Measurements from ENCODE around the gene NHLRC4. TPM values are rescaled to one million over a fixed set of nuclear protein-coding genes. Genes with fewer than 3 reads are reported as not detected.

Gene NHLRC4
- total and polyA plus RNA-seq, 9 of the 15 experiments (the other 6 are each of a cell fraction or from before 2014, with no cell fraction given): 0.24 to 3.7 (median 1.3) TPM; not detected in 2

DNA sequence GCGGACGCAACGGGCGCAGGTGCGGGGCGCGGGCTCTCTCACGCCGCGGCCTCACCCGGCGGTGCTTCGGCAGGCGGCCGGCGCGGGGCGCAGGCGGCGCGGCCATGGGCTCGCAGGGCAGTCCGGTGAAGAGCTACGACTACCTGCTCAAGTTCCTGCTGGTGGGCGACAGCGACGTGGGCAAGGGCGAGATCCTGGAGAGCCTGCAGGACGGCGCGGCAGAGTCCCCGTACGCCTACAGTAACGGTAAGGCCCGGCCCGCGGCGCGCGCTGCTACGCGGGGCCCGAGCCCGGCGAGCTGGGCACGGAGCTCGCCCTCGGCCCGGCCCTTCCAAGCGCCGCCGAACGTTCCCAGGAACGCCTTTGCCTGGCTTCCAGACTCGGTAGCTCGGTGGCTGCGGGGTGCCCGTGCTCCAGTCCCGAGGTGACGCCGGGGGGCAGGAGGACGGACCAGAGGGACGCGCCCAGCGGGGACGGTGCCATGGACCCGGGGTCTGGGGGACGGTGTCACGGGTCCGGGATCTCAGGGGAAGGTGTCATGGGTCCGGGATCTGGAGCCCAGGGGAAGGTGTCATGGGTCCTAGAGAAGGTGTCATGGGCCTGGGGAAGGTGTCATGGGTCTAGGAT, 23.5 kb downstream of the NHLRC4 start (continued):
- TF ChIP-seq REST (IDR thresholded peaks at IDR 0.05; ENCODE audit: borderline replicate concordance): no peak
- peak; percentile 72 for TF ChIP-seq REST (CRISPR knock-in tag; IDR thresholded peaks at IDR 0.05; ENCODE audit: low read depth)
- TF ChIP-seq NRF1 (conservative IDR thresholded peaks at IDR 0.05 in 1 of 2, IDR thresholded peaks at IDR 0.05 in 1 of 2): peak in 1 of 2 experiments; percentile 43; a peak in 2 of 4 replicates
- peak; percentile 17 for TF ChIP-seq PHF20 (IDR thresholded peaks at IDR 0.05; ENCODE audit: partially characterized antibody)
- TF ChIP-seq FOXK2 (conservative IDR thresholded peaks at IDR 0.05 in 1 of 2, IDR thresholded peaks at IDR 0.05 in 1 of 2; ENCODE audit: low read depth in 2 of 2): no peak
- no peak for TF ChIP-seq ZNF384 (IDR thresholded peaks at IDR 0.05; ENCODE audit: low read depth, low read length)
- no peak for TF ChIP-seq CREB5 (CRISPR knock-in tag; IDR thresholded peaks at IDR 0.05)
- TF ChIP-seq, protein P1, sequence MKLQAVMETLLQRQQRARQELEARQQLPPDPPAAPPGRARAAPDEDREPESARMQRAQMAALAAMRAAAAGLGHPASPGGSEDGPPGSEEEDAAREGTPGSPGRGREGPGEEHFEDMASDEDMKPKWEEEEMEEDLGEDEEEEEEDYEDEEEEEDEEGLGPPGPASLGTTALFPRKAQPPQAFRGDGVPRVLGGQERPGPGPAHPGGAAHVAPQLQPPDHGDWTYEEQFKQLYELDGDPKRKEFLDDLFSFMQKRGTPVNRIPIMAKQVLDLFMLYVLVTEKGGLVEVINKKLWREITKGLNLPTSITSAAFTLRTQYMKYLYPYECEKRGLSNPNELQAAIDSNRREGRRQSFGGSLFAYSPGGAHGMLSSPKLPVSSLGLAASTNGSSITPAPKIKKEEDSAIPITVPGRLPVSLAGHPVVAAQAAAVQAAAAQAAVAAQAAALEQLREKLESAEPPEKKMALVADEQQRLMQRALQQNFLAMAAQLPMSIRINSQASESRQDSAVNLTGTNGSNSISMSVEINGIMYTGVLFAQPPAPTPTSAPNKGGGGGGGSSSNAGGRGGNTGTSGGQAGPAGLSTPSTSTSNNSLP (IDR thresholded peaks at IDR 0.05; ENCODE audit: borderline replicate concordance, low read depth, low read length): no peak
- TF ChIP-seq POLR2G (IDR thresholded peaks at IDR 0.05; ENCODE audit: low read depth, low read length): peak; percentile 43; the same call in 1 of the 2 replicates
- TF ChIP-seq ZFX (CRISPR knock-in tag; IDR thresholded peaks at IDR 0.05): peak; percentile 79
- peak; percentile 77; the same call in 1 of the 2 replicates for TF ChIP-seq ZNF282 (CRISPR knock-in tag; IDR thresholded peaks at IDR 0.05)
- TF ChIP-seq HINFP (tag; conservative IDR thresholded peaks at IDR 0.05; ENCODE audit: low read depth): no peak
- TF ChIP-seq HMGN3 (IDR thresholded peaks at IDR 0.05; ENCODE audit: borderline replicate concordance, extremely low read depth, insufficient read length, low read depth, low read length): peak; percentile 40
- TF ChIP-seq PCBP2 (IDR thresholded peaks at IDR 0.05; ENCODE audit: low read depth, low read length, poor library complexity, severe bottlenecking): no peak
